Measurements from ENCODE around the gene OTOP2. TPM values are rescaled to one million over a fixed set of nuclear protein-coding genes. Genes with fewer than 3 reads are reported as not detected.

OTOP2 gene
- total and polyA plus RNA-seq, 10 of the 15 experiments (the other 5 are each of a cell fraction or from before 2014, with no cell fraction given), result not detected

DNA sequence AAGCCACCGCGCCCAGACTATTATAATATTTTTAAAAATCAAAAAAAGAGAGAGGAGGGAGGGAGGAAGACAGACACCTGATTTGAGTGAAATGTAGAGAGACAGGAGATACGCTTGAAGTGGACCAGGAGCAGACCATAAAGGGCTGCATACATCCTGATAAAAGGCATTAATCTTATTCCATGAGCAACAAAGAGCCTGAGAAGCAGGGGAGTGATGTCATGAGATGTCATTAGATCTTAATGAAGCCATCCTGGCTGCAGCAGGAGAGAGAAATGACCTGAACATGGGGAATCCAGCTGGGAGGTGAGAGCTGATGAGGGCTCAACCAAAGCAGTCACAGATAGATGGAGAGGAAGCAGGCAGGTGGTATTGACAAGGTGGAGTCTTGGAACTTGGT is 53.7 kb downstream of the OTOP2 start:
- BruUV-seq (replicated peaks), result no TSS peak
- H3K79me2 ChIP-seq (ENCODE audit: control insufficient read depth, insufficient read depth, low read length), result no peaks in the 10 kb centered on the region
- ChIA-PET CTCF (interaction anchor here (12.7 kb wide), 1 partner anchor 16 kb away, joined by 92 read pairs; no protein-coding TSS in a partner anchor), POLR2A (no interaction called here), SMC1A (ENCODE audit: uncharacterized antibody, unreplicated experiment) (interaction anchor here (1.4 kb wide), 1 partner anchor 16 kb away, joined by 3 read pairs; no protein-coding TSS in a partner anchor), RAD21 (ENCODE audit: unreplicated experiment) (no interaction called here)
- DNase-seq (ENCODE audit: low read depth, low spot score) (no peak), ATAC-seq (no peak), FAIRE-seq (no peak)
- in situ Hi-C loops (cut with MboI) (no loop called here), intact Hi-C loops (cut with micrococcal nuclease; ENCODE audit: unreplicated experiment) (no loop called here)
- WGBS (ENCODE audit: insufficient coverage, insufficient replicate concordance, low lambda C conversion rate, missing lambda C conversion rate), result 34% methylated on average over 3 of the region's 3 CpGs
- TF ChIP-seq YBX1 (IDR thresholded peaks at IDR 0.05) (no peak), YY1 (IDR thresholded peaks at IDR 0.05; ENCODE audit: low read depth, low read length) (no peak), IRF4 (IDR thresholded peaks at IDR 0.05; ENCODE audit: low read depth, low read length) (no peak), EP300 (IDR thresholded peaks at IDR 0.05; ENCODE audit: borderline replicate concordance in 1 of 2, control insufficient read depth in 1 of 2, low read depth in 2 of 2, low read length in 2 of 2) (no peak), RB1 (IDR thresholded peaks at IDR 0.05; ENCODE audit: borderline replicate concordance) (no peak), CREB1 (IDR thresholded peaks at IDR 0.05; ENCODE audit: low read depth) (no peak), NFYA (IDR thresholded peaks at IDR 0.05; ENCODE audit: borderline replicate concordance, low read depth, low read length) (no peak)
- TF ChIP-seq, protein P1, sequence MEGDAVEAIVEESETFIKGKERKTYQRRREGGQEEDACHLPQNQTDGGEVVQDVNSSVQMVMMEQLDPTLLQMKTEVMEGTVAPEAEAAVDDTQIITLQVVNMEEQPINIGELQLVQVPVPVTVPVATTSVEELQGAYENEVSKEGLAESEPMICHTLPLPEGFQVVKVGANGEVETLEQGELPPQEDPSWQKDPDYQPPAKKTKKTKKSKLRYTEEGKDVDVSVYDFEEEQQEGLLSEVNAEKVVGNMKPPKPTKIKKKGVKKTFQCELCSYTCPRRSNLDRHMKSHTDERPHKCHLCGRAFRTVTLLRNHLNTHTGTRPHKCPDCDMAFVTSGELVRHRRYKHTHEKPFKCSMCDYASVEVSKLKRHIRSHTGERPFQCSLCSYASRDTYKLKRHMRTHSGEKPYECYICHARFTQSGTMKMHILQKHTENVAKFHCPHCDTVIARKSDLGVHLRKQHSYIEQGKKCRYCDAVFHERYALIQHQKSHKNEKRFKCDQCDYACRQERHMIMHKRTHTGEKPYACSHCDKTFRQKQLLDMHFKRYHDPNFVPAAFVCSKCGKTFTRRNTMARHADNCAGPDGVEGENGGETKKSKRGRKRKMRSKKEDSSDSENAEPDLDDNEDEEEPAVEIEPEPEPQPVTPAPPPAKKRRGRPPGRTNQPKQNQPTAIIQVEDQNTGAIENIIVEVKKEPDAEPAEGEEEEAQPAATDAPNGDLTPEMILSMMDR (IDR thresholded peaks at IDR 0.05 in 2 of 3, conservative IDR thresholded peaks at IDR 0.05 in 1 of 3; ENCODE audit: control insufficient read depth in 2 of 3, extremely low read depth in 1 of 3, insufficient read depth in 1 of 3, low read depth in 3 of 3, low read length in 3 of 3), result no peak
- TF ChIP-seq, protein P2, sequence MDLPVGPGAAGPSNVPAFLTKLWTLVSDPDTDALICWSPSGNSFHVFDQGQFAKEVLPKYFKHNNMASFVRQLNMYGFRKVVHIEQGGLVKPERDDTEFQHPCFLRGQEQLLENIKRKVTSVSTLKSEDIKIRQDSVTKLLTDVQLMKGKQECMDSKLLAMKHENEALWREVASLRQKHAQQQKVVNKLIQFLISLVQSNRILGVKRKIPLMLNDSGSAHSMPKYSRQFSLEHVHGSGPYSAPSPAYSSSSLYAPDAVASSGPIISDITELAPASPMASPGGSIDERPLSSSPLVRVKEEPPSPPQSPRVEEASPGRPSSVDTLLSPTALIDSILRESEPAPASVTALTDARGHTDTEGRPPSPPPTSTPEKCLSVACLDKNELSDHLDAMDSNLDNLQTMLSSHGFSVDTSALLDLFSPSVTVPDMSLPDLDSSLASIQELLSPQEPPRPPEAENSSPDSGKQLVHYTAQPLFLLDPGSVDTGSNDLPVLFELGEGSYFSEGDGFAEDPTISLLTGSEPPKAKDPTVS (IDR thresholded peaks at IDR 0.05; ENCODE audit: low read depth, low read length), result no peak
- H3K27me3 ChIP-seq (replicated peaks in 1 of 2; ENCODE audit: control insufficient read depth in 2 of 2, insufficient read depth in 2 of 2, low read length in 1 of 2), result peaks cover 2 to 10% of the 10 kb centered on the region in 2 experiments; a peak in 3 of 4 replicates
- no peak overlapping the region for H2AFZ ChIP-seq (ENCODE audit: control insufficient read depth, low read depth, low read length)
- no peaks in the 10 kb centered on the region for H4K20me1 ChIP-seq (ENCODE audit: control insufficient read depth, insufficient read depth)
- no peaks in the 10 kb centered on the region for H3K9me3 ChIP-seq (replicated peaks; ENCODE audit: control insufficient read depth, insufficient read depth, low read length)
- peaks cover 8% of the 10 kb centered on the region for H3K4me1 ChIP-seq (ENCODE audit: control insufficient read depth, insufficient read depth, low read length)
- no peaks in the 10 kb centered on the region for H3K36me3 ChIP-seq (ENCODE audit: control insufficient read depth in 2 of 2, insufficient read depth in 2 of 2, low read length in 1 of 2)
- H3K27ac ChIP-seq (ENCODE audit: control insufficient read depth, insufficient read depth), result no peak overlapping the region
- H3K4me2 ChIP-seq (ENCODE audit: control insufficient read depth, insufficient read depth), result no peak overlapping the region
- no peak overlapping the region for H3K9ac ChIP-seq (ENCODE audit: control insufficient read depth, insufficient read depth, low read length)
- no peak overlapping the region for H3K4me3 ChIP-seq

Data from GM12878 (cell line).